GM18526 (cell line): ENCODE data around the gene UNC79.

ENCODE experiments used
- POLR2A ChIP-seq: IDR thresholded peaks from 3 replicates; pipeline ENCODE4 v1.6.1; 2011; ENCODE audit not compliant: insufficient read length; ENCODE audit errors: extremely low read depth

UNC79 gene

DNA sequence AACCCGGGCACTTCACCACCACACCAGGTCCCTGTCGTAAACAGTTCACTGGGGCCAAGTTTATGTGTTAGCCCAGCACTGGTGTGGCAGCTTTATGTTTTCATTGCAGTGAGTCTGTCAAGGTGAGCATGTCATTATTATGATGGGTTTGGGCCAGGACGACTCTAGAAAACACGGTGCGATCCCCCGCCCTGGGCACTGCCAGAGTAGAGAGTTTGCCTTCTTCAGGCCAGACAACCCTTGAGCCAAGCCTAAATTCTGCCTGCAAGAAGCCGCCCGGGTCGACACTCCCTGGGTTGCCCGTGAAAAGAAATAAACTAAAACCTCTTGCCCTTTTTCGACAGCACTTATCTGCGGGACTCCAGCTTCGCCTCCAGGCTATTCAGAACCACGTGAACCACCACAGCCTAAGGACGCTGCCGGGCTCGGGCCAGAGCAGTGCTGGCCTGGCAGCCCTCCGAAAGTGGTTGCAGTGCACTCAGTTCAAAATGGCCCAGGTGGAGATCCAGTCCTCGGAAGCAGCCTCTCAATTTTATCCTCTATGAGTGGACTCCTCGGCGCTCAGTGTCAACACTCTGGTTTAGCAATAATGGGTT, 275.7 kb downstream of the UNC79 start:
- no peak for TF ChIP-seq POLR2A

DNA sequence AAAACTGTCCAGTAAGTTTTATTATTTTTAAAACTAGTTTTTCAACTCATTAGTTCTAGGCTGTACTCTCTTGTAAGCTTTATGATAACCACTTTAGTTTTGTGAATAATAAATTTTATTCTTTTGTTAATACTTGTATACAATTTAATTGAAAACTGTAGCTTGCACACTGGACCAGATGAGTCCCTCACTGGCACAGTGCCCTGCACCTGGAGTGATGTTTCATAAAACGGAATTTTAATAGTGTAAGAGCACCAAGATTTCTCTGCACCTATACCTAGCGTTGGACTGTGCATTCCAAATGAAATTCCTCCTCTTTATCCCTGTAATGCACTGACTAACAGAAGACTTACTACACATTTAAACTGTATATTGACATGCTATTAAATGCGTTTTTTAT, 276.7 kb downstream of the UNC79 start:
- no peak for TF ChIP-seq POLR2A

DNA sequence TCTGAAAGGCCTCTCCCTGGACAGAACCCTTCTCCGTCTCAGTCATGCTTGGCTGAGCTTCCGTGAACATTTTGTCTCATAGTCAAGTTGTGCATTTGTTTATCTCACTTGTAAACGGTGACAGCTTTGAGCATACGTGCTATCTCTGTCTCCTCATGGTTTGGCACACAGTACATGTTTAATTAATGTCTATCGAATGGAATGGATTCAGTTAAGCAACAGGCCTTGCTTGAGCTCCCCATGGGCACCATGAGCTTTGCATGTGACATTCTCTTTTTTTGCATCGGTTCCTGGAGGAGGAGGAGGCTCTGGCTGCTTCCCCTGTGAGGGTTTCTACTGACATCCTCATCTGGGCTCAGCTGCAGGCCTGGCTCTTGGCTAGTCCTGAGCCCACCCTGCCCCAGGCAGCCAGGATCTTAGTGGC, 277.6 kb downstream of the UNC79 start:
- no peak for TF ChIP-seq POLR2A

DNA sequence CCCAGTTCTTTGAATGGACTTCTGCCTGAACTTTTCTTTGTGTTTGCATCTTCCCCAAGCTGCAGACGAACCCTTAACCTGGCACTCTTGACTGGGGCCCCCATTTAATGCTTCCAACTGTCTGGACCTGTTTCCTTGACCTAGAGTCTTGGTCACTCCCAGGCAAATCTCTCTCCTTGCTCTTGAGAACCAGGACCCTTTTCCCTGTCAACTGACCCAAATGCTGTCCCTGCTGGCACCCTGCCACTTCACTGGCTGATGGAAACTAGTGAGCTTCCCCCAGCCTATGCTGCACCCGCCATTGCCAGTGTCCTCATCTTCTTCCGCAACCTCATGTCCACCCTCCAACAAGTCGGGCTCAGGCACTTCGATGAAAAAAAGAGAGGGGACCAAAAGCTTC, 278.1 kb downstream of the UNC79 start:
- no peak for TF ChIP-seq POLR2A

DNA sequence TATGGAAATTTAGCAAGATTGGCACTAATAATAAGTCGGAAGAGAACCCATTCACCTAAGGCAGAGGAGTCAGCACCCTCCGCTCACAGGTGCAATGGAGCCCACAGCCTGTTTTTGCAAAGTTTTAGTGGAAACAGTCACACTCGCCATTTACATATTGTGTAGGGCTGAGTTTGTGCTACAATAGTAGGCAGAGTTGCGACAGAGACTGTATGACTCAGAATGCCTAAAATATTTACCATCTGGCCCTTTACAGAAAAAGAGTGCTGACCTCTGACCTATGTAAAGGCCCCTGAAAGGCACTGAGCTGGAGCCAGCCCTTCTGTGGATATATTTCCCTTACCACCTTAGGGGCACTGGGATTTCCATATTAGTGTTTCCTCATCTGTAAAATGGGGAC, 278.5 kb downstream of the UNC79 start:
- no peak for TF ChIP-seq POLR2A

DNA sequence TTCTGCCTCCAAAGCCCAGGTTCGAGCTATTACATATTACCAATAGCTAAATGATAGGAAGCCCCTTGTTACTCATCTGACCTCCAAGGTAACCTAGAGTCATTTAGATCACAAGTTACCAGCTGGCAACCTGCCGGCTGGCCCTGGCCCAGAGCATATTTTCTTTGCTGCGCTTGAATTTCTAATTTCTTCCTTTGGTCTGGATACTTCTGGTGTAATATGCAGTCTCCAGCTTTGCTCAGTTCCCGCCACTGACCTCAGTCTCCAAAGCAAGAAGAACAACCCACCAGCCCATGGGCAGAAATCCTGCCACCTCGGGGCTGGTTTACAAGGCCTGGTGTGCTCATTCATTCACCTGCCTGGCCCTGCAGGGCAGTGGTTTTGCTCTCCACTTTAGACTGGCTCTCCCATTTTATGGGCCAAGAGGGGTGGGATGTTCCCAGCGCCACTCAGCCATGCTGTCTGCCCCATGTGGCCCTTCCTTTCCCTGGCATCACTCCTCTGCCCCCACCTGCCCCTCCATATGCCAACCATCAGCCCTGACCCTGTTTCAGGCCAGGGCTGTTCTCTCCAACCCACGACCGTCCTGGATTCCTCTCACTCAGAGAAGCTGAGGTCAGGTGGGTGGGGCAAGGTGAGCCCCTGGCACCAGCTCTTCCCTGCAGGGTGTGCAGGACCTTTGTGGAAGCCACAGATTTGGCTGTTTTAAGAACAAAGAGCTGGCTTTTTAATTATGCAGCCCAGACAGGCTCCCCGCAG, 281.5 kb downstream of the UNC79 start:
- no peak for TF ChIP-seq POLR2A

DNA sequence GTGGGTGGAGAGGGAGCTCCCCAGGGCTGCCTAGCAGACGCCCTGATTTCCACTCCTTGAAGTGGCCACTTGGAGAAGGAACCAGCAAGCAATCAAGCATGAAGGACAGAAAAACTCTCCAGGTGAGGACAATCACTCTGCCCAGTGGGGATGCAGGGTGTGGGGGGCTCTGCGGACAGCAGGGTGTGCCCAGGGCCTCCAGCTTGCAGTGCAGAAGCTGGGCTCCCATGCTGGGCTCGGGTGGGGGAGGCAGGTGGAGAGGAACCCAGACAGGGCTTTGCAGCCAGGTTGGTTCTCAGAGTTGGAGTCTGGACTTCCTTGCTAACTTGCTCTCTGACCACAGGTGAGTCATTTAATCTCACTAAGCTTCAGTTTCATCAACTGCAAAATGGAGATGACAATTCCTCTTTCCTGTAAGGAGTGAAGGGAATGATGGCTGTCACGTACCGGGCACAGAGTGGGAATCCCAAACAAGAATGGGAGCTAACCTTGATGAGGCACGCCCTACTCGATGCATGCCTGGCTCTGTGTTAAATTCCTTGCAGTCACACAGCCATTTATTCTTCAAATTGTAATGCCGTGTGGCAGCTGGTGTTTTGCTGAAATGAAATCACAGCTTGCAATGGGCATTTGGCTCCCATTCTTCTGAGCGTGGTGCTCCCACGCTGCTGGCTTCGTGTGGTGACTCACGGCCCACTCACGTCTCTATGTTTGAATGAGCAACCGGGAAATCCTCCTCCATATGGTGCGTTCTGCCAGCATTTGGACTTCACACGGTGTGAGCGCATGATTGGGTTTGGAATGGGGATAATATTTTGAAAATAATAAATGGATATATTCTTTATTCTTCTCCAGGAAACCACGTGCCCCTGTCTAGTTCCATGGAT, 282.3 kb downstream of the UNC79 start:
- no peak for TF ChIP-seq POLR2A

DNA sequence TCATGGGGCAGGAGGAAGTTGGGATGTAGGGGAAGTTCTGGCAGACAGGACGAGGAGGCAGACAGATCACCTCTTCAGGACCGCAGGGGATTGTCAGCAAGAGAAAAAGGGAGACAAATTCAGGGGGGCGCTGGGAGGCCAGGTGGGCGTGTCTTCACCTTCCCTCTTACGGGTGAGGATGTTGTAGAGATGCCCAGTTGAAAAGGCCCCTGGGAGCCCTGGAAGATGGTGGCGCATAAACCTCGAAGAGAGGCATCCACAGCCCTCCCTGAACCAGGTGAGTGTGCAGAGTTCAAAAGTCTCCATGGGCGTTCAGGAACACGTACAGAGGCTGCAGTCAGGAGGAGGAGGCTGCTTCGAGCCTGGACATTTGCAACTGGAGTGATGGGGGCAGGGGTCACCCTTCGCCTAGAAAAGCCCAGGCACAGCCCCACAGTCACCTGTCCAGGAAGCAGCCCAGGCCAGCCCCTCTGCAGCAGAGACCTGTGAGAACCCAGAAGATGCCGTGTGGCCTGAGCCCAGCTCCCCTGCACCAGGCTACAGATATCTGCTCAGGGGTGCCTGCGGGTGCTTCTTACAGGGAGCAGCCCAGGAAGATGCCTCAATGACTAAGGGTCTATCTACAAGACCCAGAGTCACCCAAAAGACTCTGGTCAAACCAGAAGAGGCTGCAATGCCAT, 283.1 kb downstream of the UNC79 start:
- TF ChIP-seq POLR2A: no peak

DNA sequence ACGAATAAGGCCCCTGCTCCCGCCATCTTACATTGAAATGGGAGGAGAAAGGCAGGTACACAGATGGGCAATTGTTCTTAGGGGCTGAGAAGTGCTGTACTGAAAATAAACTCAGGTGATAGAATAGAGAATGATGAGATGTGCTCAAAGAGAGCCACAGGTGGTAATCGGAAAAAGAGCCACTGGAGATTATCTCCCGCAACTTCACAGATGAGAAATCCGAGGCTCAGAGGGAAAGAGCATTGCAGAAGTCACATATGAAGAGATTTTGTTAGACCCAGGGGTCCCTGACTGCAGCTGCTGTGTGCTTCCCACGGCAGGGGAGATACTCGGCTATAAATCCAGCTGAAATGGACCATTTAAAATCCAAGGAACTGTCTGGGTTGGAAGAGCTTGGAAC, 283.9 kb downstream of the UNC79 start:
- TF ChIP-seq POLR2A: no peak

DNA sequence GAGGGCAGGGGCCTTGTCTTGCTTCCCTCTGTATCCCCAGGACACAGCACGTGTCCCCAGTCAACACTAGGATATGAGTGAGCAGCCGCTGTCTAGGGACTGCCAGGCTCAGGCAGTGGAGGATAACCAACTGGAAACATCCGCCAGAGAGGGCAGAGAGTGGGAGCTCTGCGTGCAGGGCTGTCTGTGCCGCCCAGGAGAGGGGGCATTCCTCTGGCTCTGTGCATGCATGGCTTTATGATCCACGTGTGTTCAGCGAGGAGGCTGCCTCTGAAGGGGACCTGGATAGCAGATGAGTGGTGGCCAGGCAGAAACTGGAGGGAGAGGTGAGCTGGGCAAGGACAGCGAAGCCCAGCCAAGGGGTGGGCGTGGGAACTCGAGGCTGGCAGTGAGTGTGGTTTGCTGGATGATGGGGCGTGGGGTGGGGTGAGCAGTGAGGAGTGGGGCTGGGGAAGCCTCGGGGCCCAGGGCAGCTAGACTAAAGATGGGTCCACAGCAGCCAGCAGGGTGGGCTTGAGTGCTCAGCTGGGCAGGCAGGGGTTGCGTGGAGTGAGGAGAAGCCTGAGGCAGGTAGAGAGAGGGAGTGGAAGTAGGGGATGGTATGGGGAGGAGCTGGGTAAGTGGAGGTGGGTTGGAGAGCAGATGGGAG, 284.7 kb downstream of the UNC79 start:
- TF ChIP-seq POLR2A: no peak

DNA sequence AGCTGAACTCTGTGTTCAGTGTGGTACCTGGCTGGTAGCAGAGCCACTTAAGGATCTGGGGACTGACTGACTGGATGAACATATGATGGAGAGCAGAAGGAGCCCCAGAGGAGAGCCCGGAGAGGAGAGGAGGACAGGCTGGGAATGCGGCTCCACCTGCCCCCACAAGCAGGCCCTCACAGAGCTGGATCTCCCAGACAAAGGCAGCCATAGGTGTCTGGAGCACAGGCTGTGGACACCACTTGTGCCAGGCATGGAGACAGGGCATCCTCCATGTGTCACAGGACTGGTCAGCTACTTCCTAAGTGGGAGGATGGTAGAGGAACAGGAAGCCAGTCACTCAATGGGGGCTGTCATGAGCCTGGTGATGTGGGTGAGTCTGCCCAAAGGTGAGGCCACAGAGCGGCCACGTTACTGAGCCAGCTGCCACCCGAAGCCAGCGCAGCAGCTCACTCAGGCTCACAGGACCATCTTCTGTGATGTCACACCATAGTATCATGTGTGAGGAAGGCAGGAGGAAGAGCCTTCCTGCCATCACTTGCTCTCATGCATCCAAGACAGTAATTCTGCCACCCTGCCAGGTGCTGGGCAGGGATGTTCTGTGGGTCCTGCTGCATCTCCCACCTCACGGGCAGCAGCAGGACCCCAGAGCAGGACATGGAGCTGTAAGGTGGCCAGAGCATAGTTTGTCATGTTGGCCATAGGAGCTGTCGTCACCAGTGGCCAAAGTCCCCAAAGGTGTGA, 285.4 kb downstream of the UNC79 start:
- TF ChIP-seq POLR2A: no peak

DNA sequence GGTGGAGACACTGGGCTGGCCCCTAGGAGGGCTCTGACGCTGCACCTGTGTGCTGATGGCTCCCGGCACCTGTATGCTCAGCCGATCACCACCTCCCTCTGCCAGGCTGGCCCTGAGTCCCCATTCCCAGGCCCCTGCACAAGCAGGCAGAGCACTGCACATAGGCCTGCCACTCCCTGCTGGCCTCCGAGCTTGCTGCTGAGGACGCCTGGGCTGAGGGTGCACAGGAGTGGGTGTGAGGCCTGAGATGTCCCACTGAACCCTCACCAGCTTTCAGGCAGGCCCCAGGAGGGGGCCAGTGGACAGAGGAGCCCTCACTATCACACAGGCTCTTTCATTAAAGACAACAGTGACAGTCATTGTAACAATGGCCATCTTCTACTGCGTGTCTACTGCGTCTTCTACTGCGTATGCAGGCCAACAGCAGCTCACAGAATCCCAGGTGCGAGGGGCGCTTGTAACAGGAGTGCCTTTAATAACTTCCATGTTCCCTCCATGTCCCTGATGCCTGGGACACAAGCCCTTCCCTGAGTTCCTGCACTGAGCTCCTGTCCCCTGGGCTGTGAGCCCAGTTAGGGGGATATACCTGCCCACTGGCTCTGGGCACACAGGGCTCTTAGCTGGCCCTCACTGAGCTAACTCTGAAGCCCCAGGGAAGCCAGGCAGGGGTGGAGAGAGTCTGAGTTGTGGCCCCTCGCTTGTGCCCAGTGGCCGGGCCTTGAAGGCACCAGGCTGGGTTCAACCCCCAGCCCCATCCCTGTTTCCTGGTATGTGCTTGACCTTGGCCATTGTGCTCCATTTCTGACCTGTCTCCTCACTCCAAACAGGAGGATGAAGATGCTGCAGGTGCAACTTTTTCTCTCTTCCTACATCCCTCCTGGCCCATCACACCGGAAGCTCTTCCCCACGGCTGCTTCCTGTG, 286.3 kb downstream of the UNC79 start:
- TF ChIP-seq POLR2A: no peak

DNA sequence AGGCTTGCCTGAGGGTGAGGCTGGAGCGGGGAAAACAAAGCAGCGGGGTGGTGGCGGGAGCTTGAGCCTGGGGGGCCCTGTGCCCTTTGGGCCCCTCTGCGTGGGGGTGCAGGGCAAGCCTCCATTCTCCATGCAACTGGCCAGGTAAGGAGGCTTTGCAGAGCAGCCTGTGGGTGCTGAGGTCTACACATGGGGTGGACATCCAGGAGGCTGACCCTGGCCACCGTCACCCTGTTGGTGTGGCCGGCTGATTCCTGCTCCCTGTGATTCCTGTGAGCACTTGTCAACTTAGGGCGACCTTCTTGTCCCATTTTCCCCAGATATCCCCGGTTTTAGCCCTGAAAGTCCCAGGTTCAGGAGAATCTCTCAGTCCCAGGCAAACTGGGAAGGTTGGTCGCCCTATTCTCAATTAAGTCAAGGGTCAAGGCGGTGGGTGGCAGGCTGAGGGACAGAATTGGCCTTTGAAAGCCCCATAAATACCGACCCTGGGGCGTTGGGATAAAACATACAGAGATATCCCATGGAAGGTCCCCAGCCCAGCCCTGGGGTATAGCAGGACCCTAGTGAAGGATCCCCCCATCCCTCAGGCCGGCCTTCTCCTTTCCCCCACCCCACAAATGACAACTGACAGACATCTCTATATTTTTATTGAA, 287.1 kb downstream of the UNC79 start:
- no peak for TF ChIP-seq POLR2A
